ENCODE data around the gene TMA7.

The TMA7 gene

DNA sequence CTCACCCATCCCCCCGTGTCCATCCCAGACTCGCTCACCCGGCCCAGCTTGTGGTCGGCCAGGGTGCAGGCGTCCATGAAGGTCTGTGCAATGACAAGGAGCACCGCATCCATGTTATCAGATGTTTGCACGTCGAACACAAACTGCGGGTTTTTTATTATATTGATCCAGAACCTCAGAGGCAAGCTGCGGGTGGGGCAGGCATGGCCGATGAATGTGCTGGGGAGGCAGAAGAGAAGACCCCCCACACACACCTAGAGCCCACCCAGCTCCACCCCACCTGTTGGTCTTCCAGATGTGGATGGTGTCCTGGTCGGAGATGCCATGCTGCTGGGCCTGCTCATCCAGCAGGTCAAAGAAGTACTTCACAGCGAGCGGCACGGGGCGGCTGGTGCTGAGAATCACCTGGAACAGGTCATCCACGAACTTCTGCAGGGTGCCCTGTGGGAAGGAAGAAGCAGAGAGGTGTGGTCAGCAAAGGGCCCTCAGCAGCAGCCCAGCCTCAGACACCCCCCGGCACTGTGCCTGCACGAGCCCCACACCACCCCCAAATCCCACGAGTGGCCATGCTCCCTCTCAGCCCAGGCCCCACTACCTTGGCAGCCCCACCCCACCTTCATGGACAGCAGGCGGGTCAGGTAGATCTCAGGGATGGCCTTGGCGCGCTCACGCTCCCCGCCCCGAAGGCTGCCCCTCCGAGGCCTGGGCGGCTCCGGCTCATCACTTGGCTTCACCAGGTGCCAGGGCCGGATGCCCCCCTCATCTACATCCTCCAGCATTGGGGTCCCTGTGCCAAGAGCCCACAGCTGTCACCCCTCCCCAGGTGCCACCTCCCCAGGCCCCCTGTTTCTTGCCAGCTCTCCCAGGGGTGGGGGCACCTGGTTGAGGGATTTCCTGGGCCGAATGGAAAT, 30.5 kb upstream of the TMA7 start:
- DNase-seq (ENCODE audit: low spot score) = no peak

- DNase-seq (ENCODE audit: low spot score) = no peak
Measured at GRCh38 chr3:48410205-48411040, 29.6 kb upstream of the TMA7 start.

DNA sequence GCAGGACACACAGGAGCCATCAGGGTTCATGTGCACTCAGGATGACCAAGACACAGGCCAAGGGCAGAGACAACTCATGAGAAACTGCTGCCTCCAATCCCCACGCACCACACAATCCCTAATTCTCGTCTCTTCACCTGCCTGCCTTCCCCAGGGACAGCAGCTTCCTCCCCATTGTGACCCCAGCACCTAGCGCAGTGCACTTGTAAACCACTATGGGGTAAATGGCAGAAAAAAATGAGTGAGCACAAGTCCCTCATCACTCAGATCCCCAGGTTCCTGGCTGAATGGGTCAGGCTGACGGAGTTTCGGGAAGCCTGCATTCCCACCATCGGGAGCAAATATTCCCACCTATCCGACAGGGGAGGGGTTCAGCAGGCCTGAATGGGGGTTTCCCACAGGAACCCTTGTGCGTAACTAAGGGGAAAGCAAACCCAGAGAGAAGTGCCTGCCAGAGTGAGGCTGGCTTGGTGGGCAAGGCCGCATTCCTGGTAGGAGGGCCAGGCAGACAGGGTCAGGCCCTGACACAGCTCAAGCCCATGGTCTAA, 28.9 kb upstream of the TMA7 start:
- no peak for DNase-seq (ENCODE audit: low spot score)

DNA sequence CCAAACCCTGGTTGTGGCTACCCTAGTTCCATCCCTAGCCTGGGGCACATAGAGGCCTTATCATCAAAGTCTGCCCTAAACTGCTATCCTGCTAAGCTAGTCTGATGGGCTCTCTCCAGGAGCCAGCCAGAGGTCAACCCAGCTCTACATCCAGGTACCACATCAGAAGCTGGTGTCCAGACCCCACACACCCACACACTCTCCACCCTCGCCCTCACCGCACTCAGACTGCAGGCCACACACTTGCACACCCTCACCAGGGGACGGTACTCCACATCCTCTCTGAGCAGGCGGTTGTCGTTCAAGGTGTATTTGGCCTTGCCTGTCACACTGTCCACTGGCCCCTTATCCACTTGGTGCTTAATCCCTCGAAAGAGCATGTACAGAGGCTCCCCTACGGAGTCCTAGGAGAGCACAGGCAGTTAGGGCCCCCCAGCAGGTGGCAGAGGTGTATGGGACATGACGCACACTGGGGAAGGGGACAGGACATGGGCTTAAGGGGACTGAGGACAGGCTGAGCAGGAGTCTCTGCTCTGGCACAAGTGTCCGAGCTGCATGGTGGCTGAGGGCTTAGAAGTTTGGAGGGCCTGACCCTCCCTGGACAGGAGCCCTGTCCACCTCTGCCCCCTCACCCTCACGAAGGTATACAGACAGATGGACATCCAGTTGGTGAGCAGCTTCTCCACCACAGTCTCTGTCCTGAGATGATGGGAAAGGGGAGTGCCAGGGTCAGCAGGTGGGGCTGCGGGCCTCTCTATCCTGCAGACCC, 28.3 kb upstream of the TMA7 start:
- DNase-seq (ENCODE audit: low spot score) = no peak

DNA sequence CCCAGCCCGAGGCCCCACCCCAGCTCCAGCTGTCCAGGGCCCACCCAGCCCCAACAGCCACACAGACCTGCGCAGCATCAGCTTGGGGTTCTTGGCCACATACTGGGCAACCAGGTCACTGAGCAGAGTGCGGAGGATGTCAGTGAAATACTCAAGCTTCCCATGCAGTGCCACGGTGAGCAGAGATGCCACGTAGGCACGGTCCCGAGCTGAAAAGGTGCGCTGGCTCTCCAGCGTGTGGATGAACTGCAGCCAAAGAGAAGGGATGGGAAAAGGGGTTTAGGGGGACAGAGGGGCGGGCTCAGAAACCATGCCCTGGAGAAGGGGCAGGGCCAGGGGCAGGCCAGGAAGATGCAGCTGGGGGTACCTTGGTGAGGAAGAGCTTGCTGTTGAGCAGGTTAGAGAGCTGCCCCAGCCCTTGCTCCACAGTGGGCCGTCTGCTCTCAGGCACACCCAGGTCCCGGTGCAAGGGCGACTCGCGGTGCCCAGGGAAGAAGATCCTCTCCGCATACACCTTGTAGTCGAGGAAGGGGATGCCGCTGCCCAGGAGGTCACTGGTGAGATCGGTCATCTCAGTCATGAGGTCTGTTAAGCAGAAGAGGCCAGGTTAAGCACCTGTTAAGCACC, 27.6 kb upstream of the TMA7 start:
- no peak for DNase-seq (ENCODE audit: low spot score)

DNA sequence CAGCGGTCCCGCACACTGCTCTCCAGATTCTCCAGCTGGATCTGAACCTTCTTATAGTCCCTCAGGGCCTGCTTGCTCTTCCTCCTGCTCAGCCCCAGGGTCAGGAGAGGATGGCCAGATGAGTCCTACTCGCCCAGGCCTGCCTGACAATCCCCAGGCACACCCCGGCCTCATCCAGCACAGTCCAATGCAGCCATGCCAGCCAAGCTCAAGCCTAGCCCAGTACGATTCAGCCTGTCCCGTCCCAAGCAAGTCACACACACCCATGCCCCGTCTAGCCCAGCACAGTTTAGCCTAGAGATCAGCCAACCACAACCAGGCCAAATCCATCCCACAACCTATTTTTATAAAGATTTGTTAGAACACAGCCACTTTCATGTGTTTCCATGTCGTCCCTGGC, 27.0 kb upstream of the TMA7 start:
- no peak for DNase-seq (ENCODE audit: low spot score)

- DNase-seq (ENCODE audit: low spot score) = no peak
Measured at GRCh38 chr3:48413611-48414010, 26.4 kb upstream of the TMA7 start.

- no peak for DNase-seq (ENCODE audit: low spot score)
Measured at GRCh38 chr3:48414376-48415250, 25.4 kb upstream of the TMA7 start.

DNA sequence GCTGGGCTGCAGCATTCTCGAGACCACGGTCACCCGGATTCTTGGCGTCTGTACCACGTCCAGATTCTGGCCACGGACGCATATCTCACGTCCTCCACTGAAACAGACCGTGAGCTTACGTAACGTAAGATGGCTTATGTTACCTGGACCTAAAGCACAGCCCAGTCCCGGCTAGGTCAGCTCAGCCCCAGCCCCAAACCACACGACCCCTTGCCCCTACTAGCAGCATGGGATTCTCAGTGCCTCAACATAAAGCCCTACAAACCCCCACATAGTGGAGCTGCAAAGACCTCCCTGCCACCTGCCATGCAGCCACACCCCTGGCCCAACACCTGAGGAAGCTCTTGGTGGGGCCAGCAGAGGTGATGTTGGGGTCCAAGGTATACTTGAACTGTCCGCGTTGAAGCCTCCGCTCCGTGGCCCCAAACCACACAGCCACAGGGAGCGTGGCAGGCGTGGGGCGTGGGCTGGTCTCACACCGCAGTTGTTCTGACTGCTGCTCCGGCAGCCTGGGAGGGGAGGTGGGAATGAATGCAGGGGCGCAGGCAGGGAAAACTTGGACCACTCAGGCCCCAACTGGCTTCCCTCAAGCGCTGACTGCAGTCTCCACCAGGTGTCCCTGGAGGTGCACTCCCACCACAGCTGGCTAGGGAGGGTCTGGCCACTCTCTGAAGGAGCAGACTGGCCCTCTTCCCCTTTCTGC, 24.7 kb upstream of the TMA7 start:
- DNase-seq (ENCODE audit: low spot score) = no peak

- no peak for DNase-seq (ENCODE audit: low spot score)
Measured at GRCh38 chr3:48416091-48416505, 24.0 kb upstream of the TMA7 start.

DNA sequence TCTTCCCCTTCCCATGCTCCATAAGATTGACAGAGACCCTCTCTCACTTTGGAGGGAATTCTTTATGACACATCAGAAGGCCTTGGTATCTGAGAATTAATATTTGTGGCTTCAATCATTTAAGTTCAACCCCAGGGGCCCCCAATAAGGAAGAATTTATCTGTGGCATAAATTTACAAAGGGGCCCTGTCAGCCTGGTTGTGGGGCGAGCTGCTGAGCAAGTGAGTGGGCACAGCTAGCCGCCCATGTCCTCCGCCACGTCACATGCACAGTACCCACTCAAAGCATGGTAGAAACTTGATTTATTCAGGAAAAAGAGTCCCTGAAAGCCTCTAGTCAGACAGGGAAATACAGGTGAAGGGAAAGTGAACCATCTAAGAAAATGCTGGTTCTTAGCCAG, 23.5 kb upstream of the TMA7 start:
- DNase-seq (ENCODE audit: low spot score) = no peak

GRCh38 chr3:48417529-48418108, 22.4 kb upstream of the TMA7 start:
- DNase-seq (ENCODE audit: low spot score) = no peak

GRCh38 chr3:48418140-48418539, 21.9 kb upstream of the TMA7 start:
- no peak for DNase-seq (ENCODE audit: low spot score)

- DNase-seq (ENCODE audit: low spot score) = no peak
Measured at GRCh38 chr3:48418651-48419050, 21.4 kb upstream of the TMA7 start.

GRCh38 chr3:48419149-48419548, 20.9 kb upstream of the TMA7 start:
- DNase-seq (ENCODE audit: low spot score) = no peak

DNA sequence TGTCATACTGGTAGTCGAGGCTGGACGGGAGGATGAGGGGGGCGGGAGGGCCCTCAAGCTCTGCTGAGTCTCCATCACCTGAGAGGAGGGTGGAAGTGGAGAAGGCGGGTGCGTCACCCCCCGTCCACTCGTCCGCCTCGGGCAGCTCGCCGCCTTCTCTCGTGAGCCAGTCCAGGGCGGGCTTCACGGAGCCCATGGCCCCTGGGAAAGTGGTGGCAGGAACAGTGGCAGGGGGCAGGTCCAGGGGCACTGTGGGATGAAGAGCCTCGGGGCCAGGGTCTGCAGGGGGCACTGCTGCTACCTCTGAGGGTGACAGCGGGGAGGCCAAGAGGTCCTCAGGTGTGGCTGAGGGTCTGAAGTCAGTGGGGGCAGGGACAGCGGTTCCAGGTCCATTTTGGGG, 20.5 kb upstream of the TMA7 start:
- DNase-seq (ENCODE audit: low spot score) = no peak

GRCh38 chr3:48420561-48420960, 19.5 kb upstream of the TMA7 start:
- DNase-seq (ENCODE audit: low spot score) = no peak

DNA sequence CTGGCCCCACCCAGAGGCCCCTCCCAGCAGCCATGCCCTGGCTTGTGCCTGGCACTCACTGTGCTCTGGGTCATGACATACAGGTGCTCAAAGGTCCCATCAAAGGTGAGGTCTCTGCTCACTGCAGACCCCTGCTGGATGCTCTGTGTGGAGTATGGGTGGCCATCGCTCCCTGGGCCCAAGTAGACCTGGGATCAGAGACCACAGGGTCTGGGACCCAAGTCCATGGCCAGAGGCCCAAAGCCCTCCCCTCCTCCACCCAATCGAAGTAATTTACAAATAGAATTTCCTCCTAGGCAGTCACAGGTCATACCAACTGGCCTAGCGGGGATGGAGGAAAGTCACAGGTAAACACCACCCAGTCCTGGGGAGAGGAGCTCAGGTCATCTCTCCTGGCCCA, 17.8 kb upstream of the TMA7 start:
- no peak for DNase-seq (ENCODE audit: low spot score)

DNA sequence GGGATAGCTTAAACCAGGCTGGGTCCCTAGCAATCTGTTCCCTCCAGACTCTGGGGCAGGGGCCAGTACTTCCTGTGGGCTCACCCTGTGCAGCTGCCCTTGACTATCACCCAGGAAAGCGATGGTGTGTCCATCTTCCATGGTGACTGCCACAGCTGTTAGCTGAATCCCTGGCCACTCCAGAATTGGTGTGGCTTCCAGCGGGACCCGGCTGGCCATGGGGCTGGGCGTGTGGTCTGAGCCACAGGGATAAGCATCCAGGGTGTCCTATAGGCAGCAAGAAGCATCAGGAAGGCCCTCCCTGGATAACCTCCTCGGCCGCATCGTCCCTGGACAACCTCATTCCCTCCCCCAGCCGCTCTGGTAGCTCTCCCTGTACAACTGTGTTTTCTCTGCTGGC, 17.4 kb upstream of the TMA7 start:
- no peak for DNase-seq (ENCODE audit: low spot score)

Measured in hematopoietic multipotent progenitor cell treated with erythropoietin and hydrocortisone succinate and interleukin-3 and kit ligand, for 15 days (in vitro differentiated cells).